Loucy (cell line): ENCODE data around the gene NFATC1.

Source experiments
- H2AFZ ChIP-seq: fragments of 200-600 bp; sonication (generic); 2 replicates; pipeline ENCODE4 v1.6.0; 2016; ENCODE audit warnings: antibody characterized with exemption, mild to moderate bottlenecking, low read length, moderate library complexity
- H3F3A ChIP-seq: fragments of 200-600 bp; 2 replicates; pipeline ENCODE4 v1.6.0; 2016; ENCODE audit warnings: antibody characterized with exemption, low read depth, mild to moderate bottlenecking
- H3K27me3 ChIP-seq: fragments of 200-600 bp; sonication (generic); 2 replicates; pipeline ENCODE4 v1.6.1; 2014; ENCODE audit warnings: low read length, mild to moderate bottlenecking; ENCODE audit not compliant: insufficient read depth, poor library complexity, severe bottlenecking
- H3K36me3 ChIP-seq: fragments of 200-600 bp; sonication (generic); 2 replicates; pipeline ENCODE4 v1.6.1; 2016; ENCODE audit warnings: low read length; ENCODE audit not compliant: insufficient read depth
- H3K4me1 ChIP-seq: fragments of 200-600 bp; sonication (generic); 2 replicates; pipeline ENCODE4 v1.5.1; 2014; ENCODE audit warnings: low read length, mild to moderate bottlenecking; ENCODE audit not compliant: insufficient read depth, poor library complexity, severe bottlenecking
- H3K4me2 ChIP-seq: fragments of 200-600 bp; sonication (generic); 2 replicates; pipeline ENCODE4 v1.6.0; 2014; ENCODE audit warnings: antibody characterized with exemption, low read length, low read depth, mild to moderate bottlenecking; ENCODE audit not compliant: poor library complexity, severe bottlenecking
- H3K4me3 ChIP-seq: fragments of 200-600 bp; sonication (generic); 2 replicates; pipeline ENCODE4 v1.5.1; 2014; ENCODE audit warnings: low read length, mild to moderate bottlenecking, mixed read lengths; ENCODE audit not compliant: poor library complexity, severe bottlenecking
- H3K79me2 ChIP-seq: fragments of 200-600 bp; sonication (generic); 2 replicates; pipeline ENCODE4 v1.6.1; 2014; ENCODE audit warnings: low read length; ENCODE audit not compliant: insufficient read depth
- H3K9ac ChIP-seq: fragments of 200-600 bp; sonication (generic); 2 replicates; pipeline ENCODE4 v1.6.0; 2014; ENCODE audit warnings: mild to moderate bottlenecking, low read depth, low read length, moderate library complexity; ENCODE audit not compliant: poor library complexity, severe bottlenecking
- H3K9me2 ChIP-seq: fragments of 200-600 bp; sonication (generic); replicated peaks from 2 replicates; pipeline ENCODE4 v1.6.1; 2016; ENCODE audit warnings: low read depth, low read length, mixed read lengths
- H3K9me3 ChIP-seq: fragments of 200-600 bp; sonication (generic); 2 replicates; pipeline ENCODE4 v1.6.1; 2014; ENCODE audit warnings: mild to moderate bottlenecking, antibody characterized with exemption, low read length, low read depth; ENCODE audit not compliant: insufficient read depth
- H4K20me1 ChIP-seq: fragments of 200-600 bp; sonication (generic); 2 replicates; pipeline ENCODE4 v1.6.0; 2014; ENCODE audit warnings: antibody characterized with exemption, low read length, mild to moderate bottlenecking; ENCODE audit not compliant: insufficient read depth, poor library complexity, severe bottlenecking
- EZH2phosphoT487 ChIP-seq: fragments of 200-600 bp; IDR thresholded peaks from 2 replicates; pipeline ENCODE4 v1.6.1; 2018; ENCODE audit warnings: antibody characterized with exemption, mild to moderate bottlenecking, moderate library complexity, borderline replicate concordance
- TF ChIP-seq, protein P1 (sequence below): fragments of 200-600 bp; sonication (generic); conservative IDR thresholded peaks from 2 replicates; pipeline ENCODE4 v1.5.1; 2014; ENCODE audit warnings: mild to moderate bottlenecking, antibody characterized with exemption, low read length

The NFATC1 gene

DNA sequence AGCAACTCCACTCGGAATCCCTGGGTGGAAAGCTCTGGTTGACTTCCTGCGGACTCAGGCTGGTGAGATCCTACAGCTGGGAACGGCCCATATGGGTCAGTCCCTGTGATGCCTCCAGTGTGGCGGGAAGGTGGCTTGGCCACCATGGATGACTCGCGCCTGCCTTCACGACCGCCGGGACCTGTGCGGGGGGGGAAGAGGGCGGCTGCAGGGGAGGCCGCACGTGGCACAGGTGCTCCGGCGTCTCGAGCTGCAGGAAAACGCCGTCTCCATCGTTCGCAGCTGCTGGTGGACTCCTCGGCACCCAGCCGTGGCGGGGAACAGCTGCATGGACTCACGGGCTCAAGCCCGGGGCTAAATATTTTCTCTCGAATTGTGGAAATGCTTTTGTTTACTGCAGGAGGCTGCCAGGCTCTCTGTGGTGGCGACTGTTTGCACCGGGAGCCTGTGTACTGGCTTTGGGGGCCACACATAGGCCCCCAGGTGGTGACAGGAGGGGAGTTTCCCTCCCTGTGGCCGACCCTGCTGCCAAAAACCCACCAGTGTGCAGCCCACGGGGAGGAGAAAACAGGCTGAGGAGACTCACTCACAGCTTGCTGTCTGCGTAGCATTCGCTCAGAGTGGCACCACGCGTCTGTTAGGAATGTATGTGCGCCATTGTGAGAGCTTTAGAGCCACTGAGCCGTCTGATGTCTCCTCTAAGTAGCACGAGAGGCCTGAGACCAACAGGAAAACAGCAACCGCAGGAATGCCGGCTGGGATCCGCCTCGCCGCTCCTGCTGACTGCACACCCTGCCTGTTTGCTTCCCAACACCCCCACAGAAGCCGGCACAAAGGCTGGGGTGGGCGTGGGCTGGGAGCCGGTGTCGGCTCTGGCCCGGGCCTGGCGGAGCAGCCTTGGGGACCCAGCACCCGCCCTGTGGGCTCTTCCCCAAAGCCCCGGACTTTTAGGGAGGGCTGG, 89.2 kb downstream of the NFATC1 start:
- H3K4me2 ChIP-seq = no peak overlapping the region
- no peaks in the 10 kb centered on the region for H3K27me3 ChIP-seq
- H3K9me3 ChIP-seq = no peaks in the 10 kb centered on the region
- no peaks in the 10 kb centered on the region for H3K79me2 ChIP-seq
- no peaks in the 10 kb centered on the region for H3F3A ChIP-seq
- H3K4me3 ChIP-seq = no peak overlapping the region
- TF ChIP-seq, protein P1, sequence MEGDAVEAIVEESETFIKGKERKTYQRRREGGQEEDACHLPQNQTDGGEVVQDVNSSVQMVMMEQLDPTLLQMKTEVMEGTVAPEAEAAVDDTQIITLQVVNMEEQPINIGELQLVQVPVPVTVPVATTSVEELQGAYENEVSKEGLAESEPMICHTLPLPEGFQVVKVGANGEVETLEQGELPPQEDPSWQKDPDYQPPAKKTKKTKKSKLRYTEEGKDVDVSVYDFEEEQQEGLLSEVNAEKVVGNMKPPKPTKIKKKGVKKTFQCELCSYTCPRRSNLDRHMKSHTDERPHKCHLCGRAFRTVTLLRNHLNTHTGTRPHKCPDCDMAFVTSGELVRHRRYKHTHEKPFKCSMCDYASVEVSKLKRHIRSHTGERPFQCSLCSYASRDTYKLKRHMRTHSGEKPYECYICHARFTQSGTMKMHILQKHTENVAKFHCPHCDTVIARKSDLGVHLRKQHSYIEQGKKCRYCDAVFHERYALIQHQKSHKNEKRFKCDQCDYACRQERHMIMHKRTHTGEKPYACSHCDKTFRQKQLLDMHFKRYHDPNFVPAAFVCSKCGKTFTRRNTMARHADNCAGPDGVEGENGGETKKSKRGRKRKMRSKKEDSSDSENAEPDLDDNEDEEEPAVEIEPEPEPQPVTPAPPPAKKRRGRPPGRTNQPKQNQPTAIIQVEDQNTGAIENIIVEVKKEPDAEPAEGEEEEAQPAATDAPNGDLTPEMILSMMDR = no peak
- no peak for TF ChIP-seq EZH2phosphoT487
- no peaks in the 10 kb centered on the region for H3K9me2 ChIP-seq
- peaks cover 11% of the 10 kb centered on the region; the same call in 1 of the 2 replicates for H3K36me3 ChIP-seq
- no peaks in the 10 kb centered on the region for H4K20me1 ChIP-seq
- H2AFZ ChIP-seq = no peak overlapping the region
- no peak overlapping the region for H3K9ac ChIP-seq
- H3K4me1 ChIP-seq = no peaks in the 10 kb centered on the region

DNA sequence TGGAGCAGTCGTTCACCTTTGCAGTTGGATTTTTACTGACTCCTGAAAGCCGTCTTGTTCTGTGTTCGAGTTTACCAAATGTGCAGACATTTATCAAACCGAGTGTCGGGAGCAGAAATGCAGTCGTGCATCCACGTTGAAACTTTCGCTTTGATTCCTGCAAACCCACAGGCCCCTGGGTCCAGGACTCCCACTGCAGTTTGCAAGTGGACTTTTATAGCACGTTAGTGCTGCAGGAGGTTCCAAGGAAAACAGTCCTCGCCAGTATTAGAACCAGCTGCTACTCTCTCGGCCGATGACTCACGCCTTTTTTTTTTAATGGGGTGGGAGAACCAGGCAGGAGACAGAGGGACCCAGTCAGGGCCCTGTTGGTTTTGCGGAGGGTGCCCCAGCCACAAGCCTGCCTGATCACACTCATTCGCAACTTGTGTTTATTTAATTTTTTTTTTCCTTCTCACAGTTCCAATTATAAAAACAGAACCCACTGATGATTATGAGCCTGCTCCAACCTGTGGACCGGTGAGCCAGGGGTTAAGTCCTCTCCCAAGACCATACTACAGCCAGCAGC, 90.1 kb downstream of the NFATC1 start:
- no peak overlapping the region for H3K9ac ChIP-seq
- no peak overlapping the region for H3K4me3 ChIP-seq

DNA sequence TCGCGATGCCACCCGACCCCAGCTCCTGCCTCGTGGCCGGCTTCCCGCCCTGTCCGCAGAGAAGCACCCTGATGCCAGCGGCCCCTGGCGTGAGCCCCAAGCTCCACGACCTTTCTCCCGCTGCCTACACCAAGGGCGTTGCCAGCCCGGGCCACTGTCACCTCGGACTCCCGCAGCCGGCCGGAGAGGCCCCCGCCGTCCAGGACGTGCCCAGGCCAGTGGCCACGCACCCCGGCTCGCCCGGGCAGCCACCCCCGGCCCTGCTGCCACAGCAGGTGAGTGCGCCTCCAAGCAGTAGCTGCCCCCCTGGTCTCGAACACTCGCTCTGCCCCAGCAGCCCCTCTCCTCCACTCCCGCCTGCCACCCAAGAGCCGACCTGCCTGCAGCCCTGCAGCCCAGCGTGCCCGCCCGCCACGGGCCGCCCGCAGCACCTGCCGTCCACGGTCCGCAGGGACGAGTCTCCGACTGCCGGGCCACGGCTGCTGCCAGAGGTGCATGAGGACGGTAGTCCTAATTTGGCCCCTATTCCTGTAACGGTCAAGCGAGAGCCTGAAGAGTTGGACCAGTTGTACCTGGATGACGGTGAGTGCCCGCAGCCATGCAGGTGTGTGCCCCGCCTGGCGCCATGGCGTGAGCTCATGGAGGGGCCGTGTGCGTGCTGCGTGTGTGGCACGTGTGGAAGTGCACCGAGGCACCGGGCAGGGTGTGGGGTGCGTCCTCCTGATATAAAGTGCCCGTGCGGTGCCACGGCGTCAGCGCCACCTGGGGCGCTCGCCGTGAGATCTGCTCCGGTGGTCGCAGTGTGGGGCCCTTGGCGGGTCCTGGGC, 90.8 kb downstream of the NFATC1 start:
- Histone ChIP-seq H3K27me3 (no peaks in the 10 kb centered on the region), H3K4me1 (no peaks in the 10 kb centered on the region), H3K36me3 (peaks cover 11% of the 10 kb centered on the region; the same call in 1 of the 2 replicates), H3K79me2 (no peaks in the 10 kb centered on the region), H3K4me3 (no peak overlapping the region), H3F3A (no peaks in the 10 kb centered on the region), H2AFZ (no peak overlapping the region), H4K20me1 (no peaks in the 10 kb centered on the region), H3K9me2 (no peaks in the 10 kb centered on the region), H3K9me3 (no peaks in the 10 kb centered on the region), H3K9ac (no peak overlapping the region), H3K4me2 (no peak overlapping the region)
- TF ChIP-seq EZH2phosphoT487 = no peak
- TF ChIP-seq, protein P1 = no peak

More for the DNA sequence above, 90.1 kb downstream of the NFATC1 start:
- Histone ChIP-seq H3K4me1 (no peaks in the 10 kb centered on the region), H4K20me1 (no peaks in the 10 kb centered on the region), H3F3A (no peaks in the 10 kb centered on the region), H3K79me2 (no peaks in the 10 kb centered on the region), H3K9me2 (no peaks in the 10 kb centered on the region), H3K27me3 (no peaks in the 10 kb centered on the region), H3K9me3 (no peaks in the 10 kb centered on the region), H2AFZ (no peak overlapping the region), H3K4me2 (no peak overlapping the region), H3K36me3 (peaks cover 11% of the 10 kb centered on the region; the same call in 1 of the 2 replicates)
- TF ChIP-seq, protein P1 = no peak
- no peak for TF ChIP-seq EZH2phosphoT487
